ENCODE results near the gene CABCOCO1.

DNA sequence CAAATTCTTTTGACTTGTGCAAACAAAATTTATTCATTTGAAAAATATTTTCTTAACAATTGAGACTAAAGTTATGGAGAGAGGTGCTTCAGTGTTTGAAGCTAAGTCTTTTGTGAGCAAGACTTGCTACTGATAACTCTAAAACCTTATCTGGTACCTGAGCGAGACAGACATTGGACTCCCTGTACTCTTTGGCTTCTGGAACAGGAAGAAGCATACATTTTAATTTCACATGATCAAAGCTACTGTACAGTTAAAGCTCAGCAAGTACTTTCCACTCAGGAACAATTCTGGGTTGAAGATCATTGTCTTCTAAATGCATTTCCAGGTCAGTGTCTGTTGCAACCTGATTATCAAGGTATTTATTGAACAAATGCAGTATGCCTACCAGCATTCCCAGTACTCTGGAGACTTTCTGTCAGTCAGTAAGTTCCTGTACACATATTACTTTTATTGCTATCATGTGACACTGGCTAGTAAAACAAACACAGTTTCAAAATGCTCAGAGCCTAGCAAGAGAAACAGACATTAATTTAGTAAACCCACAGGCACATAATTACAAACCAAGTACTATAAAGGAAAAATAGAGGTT lies 42.4 kb downstream of the CABCOCO1 start:
- TF ChIP-seq ZNF551 (CRISPR knock-in tag; IDR thresholded peaks at IDR 0.05) (no peak), EWSR1 (IDR thresholded peaks at IDR 0.05; ENCODE audit: borderline replicate concordance, low read depth, partially characterized antibody) (no peak), PTBP1 (IDR thresholded peaks at IDR 0.05; ENCODE audit: low read depth, low read length) (no peak), SMC3 (conservative IDR thresholded peaks at IDR 0.05; ENCODE audit: insufficient read depth, low read depth, low read length) (no peak), YY1 (IDR thresholded peaks at IDR 0.05; ENCODE audit: borderline replicate concordance in 1 of 3, control insufficient read depth in 1 of 3, extremely low read depth in 1 of 3, insufficient read depth in 3 of 3, insufficient read length in 1 of 3, insufficient replicate concordance in 2 of 3, low read depth in 1 of 3, low read length in 2 of 3) (no peak), ELF1 (tag; IDR thresholded peaks at IDR 0.05) (no peak), HDAC2 (IDR thresholded peaks at IDR 0.05) (no peak), POLR2A (conservative IDR thresholded peaks at IDR 0.05) (no peak), SMARCE1 (IDR thresholded peaks at IDR 0.05) (no peak)
- TF ChIP-seq, protein P1, sequence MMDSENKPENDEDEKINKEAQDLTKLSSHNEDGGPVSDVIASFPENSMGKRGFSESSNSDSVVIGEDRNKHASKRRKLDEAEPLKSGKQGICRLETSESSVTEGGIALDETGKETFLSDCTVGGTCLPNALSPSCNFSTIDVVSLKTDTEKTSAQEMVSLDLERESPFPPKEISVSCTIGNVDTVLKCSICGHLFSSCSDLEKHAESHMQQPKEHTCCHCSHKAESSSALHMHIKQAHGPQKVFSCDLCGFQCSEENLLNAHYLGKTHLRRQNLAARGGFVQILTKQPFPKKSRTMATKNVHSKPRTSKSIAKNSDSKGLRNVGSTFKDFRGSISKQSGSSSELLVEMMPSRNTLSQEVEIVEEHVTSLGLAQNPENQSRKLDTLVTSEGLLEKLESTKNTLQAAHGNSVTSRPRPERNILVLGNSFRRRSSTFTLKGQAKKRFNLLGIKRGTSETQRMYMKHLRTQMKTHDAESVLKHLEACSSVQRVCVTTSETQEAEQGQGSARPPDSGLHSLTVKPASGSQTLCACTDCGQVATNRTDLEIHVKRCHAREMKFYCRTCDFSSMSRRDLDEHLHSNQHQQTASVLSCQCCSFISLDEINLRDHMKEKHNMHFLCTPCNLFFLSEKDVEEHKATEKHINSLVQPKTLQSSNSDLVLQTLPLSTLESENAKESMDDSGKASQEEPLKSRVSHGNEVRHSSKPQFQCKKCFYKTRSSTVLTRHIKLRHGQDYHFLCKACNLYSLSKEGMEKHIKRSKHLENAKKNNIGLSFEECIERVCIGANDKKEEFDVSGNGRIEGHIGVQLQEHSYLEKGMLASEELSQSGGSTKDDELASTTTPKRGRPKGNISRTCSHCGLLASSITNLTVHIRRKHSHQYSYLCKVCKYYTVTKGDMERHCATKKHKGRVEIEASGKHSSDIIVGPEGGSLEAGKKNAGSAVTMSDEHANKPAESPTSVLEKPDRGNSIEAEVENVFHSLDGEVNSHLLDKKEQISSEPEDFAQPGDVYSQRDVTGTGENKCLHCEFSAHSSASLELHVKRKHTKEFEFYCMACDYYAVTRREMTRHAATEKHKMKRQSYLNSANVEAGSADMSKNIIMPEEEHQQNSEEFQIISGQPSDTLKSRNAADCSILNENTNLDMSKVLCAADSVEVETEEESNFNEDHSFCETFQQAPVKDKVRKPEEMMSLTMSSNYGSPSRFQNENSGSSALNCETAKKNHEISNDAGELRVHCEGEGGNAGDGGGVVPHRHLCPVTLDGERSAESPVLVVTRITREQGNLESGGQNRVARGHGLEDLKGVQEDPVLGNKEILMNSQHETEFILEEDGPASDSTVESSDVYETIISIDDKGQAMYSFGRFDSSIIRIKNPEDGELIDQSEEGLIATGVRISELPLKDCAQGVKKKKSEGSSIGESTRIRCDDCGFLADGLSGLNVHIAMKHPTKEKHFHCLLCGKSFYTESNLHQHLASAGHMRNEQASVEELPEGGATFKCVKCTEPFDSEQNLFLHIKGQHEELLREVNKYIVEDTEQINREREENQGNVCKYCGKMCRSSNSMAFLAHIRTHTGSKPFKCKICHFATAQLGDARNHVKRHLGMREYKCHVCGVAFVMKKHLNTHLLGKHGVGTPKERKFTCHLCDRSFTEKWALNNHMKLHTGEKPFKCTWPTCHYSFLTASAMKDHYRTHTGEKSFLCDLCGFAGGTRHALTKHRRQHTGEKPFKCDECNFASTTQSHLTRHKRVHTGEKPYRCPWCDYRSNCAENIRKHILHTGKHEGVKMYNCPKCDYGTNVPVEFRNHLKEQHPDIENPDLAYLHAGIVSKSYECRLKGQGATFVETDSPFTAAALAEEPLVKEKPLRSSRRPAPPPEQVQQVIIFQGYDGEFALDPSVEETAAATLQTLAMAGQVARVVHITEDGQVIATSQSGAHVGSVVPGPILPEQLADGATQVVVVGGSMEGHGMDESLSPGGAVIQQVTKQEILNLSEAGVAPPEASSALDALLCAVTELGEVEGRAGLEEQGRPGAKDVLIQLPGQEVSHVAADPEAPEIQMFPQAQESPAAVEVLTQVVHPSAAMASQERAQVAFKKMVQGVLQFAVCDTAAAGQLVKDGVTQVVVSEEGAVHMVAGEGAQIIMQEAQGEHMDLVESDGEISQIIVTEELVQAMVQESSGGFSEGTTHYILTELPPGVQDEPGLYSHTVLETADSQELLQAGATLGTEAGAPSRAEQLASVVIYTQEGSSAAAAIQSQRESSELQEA (IDR thresholded peaks at IDR 0.05; ENCODE audit: low read depth) = no peak

Measured in K562 (cell line).